Glomerular visceral epithelial cell (primary cell): ENCODE measurements around the gene AGBL1.

Experiments
- DNase-seq: peaks from one replicate; pipeline ENCODE4 v3.0.0-alpha.2; 2016; ENCODE audit errors: extremely low spot score

The AGBL1 gene

DNA sequence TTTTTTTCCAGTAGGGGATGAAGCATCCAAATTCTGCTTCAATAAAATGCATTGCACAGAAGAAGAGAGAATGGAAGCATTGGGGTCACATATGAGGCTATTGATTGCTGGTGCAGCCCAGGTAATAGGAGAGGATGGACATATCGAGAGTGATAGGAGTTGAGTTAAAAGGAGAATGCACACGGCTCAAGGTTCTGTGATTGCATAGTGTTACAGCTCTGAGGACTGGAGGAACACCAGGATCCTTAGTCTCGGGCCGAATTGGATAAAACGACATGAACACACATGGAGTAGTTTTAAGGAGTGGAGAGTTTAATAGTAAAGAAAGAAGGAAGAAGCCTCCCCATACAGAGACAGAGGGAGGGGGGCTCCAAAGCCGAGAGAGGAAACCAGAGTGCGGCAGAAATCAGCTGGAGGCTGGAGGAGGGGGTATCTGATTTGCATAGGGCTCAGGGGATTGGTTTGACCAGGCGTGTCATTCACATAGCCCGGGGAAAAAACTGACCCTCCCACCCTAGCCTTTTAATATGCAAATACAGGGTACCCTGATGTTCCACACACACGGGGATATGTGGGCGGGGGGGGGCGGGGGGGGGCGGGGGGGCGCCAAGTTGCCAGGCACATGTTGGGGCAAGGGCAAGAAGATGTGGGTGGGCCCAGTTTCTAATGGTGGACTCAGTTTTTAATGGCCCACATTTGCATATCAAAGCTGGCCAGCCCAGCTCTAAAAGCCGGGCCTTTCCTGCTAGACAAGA is 156.9 kb downstream of the AGBL1 start:
- no peak for DNase-seq

DNA sequence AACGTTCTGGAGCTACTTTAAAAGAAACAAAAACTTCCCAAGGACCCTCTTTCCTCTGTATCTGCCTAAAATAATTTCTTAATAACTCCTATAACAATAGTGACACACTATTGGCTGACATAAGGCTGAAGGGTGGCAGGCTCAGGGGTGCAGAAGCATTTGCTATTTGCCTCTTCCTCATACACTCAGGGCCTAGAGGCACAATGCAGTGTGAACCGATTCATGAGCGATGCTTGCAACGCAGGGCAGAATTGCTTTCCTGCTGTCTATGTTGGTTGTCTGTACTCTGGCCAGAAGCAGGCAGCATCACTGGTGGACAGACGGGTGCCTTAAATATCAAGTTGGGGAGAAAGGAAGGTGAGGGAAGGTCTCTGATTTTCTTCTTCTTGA is 157.4 kb downstream of the AGBL1 start:
- no peak for DNase-seq

DNA sequence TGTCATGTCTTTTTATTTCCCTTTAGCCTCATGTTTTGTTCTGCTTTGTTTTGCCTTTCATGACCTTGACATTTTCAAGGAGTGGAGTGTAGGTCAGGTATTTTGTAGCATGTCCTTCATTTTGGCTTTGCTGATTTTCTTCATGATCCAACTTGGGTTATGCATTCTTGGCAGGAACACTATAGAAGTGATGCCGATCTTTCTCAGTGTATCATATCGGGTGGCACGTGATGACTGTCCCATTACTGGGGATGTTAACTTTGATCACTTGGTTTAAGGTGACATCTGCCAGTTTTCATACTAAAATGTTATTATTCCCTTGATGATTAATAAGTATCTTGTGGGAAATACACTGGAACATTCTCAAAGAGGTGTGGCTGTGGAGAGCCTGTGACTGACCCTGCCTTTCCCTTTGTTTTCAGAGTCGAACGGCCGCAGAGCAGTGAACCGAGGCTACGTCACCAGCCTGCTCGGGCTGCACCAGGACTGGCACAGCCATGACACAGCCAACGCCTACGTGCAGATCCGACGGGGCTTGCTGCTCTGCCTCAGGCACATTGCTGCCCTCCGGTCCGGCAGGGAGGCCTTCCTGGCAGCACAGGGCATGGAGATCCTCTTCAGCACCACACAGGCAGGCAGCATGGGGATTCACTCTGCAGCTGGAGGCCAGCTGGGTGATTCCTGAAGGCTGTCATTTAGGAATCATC is 167.7 kb downstream of the AGBL1 start:
- DNase-seq: no peak

DNA sequence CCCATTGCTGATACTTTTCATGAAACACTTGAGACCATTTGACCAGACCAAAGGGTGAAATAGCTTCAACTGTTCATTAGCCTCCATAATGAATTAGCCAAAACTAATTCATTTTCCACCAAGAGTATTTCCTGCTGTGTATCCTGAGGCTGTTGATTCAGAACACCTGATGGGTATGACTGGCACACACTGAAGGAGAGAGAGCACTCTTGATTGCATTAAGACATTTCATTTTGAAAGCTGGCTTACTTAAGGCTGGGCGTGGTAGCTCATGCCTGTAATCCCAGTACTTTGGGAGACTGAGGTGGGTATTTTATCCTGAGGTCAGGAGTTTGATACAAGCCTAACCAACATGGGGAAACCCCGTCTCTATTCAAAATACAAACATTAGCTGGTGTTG is 175.6 kb downstream of the AGBL1 start:
- DNase-seq: no peak

DNA sequence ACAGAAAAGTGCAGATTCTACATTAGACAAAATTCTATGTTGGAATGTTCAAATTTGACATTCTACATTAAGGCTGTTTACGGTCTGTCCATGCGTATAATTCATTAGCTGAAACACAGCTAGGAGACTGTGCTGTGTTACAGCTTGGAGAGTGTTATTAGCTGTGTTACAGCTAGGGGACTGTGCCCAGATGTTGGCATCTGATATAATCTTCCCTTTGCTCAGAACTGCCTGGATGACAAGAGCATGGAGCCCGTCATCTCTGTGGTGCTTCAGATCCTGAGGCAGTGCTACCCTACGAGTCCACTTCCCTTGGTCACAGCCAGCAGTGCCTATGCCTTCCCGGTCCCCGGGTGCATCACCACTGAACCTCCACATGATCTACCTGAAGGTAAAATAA is 177.0 kb downstream of the AGBL1 start:
- DNase-seq: no peak

DNA sequence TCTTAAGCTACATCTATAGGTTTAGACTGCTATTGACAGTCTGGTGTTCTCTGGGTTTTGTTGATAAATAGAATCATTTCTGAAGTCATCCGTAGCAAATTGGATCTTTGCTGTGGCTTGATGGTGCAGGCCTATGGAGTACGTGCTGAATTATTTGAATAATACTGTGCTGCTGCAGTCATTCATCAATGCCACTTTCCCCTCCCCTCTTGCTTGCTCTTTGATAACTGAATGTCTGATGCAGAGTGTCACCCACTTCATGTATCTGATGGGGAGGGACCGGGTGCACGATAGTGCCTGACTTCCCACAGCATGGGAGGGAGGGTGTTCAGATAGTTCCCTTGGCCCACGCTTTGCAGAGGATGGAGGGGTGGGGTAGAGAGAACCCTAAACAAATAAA is 179.9 kb downstream of the AGBL1 start:
- no peak for DNase-seq

DNA sequence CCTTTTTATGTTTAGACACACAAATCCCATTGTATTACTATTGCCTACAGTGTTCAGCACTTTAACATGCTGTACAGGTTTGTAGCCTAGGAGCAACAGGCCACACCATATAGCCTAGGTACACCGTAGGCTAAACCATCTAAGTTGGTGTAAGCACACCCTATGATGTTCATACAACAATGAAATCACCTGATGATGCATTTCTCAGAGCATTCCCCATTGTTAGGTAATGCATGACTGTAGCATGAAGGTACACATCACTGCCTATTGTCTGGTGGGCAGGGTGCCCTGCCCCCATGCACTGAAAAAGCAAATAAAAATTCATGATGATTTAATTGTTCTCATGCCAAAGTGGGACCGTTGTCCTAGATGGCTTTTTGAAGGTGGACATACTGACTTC is 183.6 kb downstream of the AGBL1 start:
- DNase-seq: no peak

DNA sequence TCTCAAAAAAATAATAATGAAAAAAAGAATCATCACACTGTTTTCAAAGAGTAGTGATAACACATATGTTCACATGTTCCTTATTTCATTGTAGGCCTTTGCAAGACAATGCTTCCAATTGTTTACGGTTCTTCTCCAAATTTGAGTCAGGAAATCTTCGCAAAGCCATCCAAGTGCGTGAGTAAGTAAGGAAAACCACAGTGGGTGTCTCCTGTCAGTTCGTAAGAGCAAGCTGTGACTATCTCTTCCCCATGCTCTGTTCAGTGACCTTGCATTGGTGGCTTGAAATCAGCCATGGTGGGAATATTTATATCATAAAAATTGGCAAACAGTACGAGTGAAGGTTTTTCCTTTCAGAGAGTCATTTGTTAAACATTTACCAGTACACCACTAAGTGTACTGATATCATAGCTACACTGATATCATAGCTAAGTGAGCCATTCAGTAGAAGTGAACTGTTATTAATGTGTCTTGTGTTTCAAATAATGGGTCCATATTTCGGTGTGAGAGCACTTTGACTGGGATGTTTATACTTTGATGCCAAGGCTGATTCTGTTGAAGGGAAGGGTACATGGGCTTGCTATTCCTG is 187.3 kb downstream of the AGBL1 start:
- DNase-seq: no peak

DNA sequence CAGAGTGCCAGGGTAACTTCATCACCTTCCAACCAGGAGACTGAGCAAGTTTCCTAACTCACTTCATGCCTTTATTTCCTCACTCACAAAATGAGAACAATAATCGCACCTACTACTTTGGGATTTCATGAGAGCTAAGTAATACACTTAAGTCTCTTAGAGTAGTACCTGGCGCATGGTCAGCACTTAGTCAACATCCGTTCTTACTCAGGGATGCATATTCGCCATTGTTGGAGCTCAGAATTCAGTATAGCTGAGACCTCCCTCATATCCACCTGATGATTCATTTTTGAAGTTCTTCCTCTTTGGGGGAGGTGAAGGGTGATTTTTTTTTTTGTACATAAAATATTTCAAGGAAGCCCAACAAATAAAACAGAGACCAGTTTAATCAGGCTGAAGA is 188.2 kb downstream of the AGBL1 start:
- no peak for DNase-seq

DNA sequence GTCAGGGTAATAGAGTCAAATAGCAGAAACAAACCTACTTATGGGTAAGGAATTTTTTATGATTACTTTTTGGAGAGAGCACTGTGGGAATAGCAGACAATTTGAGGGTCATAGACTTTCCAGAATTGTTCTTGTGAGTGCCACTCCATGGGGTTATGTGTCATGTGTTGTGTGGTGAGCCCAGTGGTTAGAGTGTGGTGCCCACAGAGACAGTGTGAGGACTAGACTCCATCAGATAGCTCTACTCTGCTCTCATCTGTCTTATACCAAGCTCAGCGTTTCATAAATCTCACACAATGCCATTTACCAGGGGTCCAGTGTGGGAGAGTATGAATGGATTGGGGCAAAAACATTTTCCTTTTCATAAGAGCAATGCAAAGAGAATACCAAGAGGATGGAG is 188.9 kb downstream of the AGBL1 start:
- DNase-seq: no peak

DNA sequence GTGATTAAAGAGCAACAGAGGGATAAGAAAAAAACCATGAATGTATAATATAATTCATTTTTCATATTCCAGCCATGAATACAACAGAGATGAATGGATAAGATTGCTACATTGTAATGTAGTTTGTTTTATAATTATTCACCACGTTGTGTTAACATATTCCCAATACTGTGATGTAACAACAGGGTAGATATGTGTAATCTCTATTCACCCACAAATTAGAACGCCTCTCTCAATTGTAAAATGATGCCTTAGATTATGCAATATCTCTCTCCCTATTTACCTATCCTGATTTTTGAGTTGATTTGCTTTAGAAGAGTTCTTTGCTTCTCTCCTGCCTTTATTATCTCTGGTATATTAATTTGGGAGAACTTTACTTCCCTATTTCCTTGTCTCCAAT is 193.6 kb downstream of the AGBL1 start:
- no peak for DNase-seq

DNA sequence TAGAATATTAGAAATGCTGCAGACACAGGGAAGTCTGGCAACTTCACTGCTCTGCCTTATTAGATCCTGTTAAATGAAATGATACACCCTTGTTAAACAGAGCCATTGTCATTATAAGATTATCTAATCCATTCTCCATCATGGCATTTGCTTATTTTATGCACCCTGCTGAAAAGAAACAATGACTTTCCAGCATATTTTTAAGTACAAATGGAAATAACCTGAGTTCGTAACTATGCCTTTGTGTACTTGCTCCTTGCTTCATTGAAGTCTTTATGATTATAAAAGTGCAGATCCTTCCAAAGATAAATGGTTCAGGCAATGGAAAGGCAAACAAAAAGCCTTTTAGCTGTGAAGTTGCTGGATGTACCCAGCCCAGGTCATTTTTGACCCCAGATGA is 195.7 kb downstream of the AGBL1 start:
- no peak for DNase-seq

DNA sequence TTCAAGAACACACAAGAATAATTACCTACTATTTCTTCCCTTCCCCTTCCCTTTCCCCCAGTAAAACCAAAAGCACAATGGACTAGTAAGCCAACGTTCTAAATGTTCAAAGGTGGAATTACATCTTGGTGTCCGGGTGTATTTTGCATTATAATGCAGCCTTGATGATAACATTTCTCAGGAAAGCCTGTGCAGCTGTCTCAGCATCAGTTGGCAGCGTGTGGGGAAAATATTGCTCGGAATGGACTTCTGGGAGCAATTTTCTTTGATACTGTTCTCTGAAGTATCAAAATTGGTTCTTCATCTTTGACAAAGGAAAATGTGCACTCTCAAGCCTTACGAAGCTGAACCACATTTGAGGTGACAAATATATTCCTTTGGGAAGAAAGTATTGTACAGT is 198.9 kb downstream of the AGBL1 start:
- no peak for DNase-seq

DNA sequence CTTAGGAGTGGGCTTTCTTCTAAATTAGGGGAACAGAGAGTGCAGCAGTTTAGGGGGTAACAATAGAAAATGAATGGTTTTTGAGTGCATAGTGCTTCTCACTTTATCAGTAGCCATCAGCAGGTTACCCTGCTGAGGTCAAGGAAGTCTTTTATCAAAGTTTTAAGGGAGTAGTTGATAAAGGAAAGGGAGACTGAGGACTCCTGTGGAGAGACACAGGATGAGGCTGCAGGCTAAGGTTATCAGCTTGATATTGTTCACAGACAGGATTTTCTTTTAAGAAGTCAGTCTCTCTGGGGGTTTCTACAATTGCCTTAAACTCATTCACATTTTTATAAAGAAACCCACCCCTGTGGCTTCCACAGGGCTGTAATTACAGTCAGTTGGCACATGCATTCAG is 205.0 kb downstream of the AGBL1 start:
- DNase-seq: no peak

DNA sequence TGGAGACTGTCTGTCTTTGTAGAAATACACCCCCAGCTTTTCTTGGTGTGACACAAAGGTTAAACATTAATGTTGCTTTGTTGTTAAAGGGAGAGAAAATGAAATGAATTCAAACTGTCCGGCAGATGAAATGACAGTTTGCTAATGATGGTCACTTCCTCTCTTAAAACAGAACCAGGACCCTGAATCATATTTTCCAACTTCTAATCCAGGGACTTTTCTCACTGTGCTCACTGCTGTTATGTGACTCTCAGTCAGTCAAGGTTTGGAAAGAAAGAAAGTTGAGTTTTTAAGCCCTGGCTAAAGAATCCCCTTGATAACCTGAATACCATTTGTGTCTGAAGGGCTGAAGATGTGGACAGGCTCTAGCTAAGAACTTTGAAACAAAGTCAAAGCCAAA is 215.8 kb downstream of the AGBL1 start:
- DNase-seq: no peak

DNA sequence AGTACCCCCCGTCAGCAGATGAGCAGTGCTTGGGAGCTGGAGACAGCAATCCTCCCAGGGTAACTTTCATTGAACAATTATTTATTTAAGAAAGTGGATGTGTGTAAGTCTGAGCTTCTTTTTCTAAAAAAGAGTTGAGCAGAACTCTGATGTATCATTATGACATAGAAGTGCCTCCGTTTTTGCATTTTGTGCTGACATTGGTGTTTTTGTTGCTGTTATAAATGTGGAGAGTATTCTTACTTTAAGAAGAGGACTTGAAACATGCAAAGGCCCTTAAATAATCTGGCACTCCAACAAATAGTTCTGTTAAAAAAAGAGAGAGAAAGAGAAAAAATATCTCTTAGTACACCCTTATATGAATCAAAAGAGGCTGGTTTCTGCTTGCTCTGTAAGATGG is 217.1 kb downstream of the AGBL1 start:
- no peak for DNase-seq

DNA sequence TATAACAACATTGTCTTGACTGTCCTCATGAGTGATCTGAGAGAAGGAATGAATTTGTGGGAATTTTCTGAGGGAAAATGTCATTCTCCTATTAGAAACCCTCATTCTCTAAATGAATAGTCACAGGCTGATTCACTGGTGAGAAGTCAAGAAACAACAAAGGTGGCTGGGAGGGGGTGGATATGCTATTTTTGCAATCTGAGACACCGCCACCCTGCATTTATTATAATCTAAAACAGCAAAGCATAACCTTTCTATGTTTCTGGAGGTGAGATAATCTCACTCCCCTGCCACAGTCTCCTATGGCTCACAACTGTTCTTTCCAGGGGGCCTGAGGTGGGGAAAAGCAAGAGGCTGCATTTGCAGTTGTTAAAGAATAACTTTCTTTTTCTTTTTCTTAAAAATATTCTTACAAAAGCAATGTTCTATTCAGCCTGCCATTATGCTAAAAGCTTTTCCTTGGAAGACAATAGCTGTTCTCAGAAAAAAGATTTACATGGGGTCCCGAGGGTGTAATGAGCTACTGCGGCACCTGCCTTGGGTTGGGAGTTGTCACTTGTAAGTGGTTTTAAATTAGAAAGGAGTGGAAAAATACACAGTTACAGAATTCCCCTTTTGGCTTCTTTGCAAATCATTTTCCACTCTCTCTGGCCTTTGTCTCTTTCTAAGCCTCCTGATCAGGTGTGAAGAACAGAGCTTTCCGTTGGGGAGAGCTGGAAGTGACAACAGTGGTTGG is 220.9 kb downstream of the AGBL1 start:
- no peak for DNase-seq

DNA sequence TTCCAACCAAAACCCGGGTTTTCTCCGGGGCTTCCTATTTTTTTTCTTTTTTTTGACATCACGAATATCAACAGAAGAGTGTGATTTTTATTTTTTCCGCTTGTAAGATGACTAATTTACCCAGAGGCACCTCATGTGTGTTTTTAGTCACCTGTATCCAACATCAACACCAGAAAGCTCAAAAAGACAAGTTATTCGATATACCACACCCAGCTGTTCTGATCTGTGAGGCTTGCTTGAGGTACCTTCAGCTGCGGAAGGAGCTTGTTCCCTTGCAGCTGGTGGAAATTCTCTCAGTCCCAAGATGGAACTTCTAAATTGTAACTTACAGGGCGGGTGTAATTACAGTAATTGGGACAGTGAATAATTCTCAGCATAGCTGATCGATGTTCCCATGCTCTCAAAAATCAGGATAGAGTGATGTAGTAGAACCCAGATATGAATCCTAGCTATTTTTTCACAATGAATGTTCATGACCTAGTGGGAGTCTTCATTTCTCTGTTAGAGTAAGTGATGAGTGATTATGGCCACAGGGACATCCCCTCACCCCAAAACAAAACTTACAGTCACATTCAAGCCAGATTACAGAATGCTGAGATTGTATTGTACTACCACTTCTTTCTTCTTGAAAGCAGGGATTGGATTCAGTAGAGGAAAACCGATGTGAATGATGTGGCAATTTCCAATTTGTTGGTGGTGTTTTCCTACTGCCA is 232.1 kb downstream of the AGBL1 start:
- DNase-seq: no peak

DNA sequence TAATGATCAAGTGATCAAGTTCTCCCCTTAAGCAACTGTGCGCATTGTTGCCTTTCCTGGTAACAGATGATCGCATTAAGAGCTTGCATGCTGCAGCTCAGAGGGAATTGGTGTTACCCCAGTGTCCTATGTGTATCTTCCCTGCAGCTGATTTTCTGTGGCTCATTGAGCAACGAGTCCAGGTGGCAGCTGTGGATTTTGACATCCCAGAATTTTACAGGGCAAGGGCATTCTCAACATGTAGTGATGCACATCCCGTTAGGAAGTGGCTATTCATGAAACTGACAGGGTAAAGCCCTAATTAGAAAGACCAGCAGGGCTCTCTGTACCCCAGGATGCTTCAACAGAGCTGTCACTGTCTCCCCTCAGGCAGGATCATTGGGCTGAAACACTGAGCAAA is 232.8 kb downstream of the AGBL1 start:
- DNase-seq: no peak

DNA sequence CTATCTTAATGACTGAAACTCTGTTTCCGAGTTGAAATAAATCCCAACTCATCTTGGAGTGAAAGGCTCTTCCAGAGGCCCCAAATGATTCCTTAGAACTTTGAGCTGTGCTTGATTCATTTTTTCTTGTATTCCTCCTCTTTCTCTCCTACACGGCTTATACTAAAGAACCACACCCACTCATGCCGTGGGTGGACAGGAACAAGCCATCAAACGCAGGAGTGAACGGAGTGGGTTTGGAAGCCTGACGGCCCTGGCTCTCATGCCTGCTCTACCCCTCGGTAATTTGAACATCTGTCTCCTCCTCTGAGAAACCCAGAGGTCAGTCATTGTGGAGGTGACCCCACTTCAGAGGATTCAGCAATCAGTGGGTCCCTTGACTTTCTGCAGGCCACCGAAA is 236.5 kb downstream of the AGBL1 start:
- DNase-seq: no peak

DNA sequence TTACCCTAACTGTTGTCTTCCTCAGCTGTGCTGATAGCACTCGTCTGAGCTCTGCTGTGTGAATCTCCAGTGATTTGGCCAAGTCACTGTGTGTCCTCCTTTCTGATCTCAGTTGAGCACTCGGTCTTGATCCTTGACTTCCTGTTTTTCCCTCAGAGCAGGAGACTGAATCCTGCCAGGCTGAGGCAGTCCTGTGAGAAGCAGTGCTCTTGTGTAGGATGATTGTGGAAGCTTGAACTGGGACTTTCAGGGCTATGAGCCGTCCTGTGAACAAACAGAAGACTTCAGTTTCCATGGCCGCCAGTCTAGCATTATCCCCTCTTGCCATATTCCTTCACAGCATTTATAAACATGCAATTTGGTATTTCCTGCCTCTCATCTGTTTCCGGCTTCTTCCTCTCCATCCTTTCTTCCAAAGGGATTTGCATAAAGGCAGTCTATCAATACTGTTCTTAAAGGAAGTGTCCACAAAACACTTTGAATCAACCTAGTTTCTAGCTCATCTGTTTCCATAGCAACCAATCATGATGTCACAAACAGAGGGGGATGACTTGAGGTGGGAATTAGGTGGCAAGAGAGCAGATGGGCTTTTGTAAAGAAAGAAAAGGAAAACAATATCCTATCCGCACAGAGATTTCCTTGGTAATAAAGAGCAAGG is 237.2 kb downstream of the AGBL1 start:
- DNase-seq: no peak

DNA sequence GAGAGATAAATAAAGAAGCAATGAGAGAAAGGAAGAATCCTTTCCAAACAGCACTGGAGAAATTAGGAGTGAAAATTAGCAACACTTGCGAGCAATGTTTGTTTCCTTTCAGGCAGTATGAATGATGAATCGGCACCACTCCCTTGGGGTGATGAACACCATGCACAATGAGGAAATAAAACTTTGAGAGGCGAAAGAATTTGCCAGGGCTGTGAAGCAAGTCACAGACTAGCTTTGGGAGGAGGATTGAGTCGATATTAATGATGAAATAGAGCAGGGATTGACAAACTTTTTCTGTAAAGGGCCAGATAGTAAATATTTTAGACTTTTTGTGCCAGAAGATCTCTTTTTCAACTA is 237.7 kb downstream of the AGBL1 start:
- no peak for DNase-seq
